NCI-H1092 treated with DMSO at 0.1 percent for 48 hours (cell line): Measurements from ENCODE around the gene SCGB2B2.
A peak's percentile ranks its signal among the peaks of the same experiment; 100 is the strongest.
"Not testable (repeated sequence)": the region's sequence is repeated elsewhere in the genome, so short reads cannot be mapped to it uniquely, and the experiment has no call there.

Experiments used
- DNase-seq: peaks from one replicate; lab custom pipeline; 2025; lab: John Stamatoyannopoulos, UW

Gene SCGB2B2

DNA sequence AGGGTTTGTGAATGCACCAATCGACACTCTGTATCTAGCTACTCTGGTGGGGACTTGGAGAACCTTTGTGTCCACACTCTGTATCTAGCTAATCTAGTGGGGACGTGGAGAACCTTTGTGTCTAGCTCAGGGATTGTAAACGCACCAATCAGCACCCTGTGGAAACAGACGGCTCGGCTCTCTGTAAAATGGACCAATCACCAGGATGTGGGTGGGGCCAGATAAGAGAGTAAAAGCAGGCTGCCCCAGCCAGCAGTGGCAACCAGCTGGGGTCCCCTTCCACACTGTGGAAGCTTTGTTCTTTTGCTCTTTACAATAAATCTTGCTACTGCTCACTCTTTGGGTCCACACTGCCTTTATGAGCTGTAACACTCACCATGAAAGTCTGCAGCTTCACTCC lies 8.3 kb downstream of the SCGB2B2 start:
- peak; percentile 5 for DNase-seq

DNA sequence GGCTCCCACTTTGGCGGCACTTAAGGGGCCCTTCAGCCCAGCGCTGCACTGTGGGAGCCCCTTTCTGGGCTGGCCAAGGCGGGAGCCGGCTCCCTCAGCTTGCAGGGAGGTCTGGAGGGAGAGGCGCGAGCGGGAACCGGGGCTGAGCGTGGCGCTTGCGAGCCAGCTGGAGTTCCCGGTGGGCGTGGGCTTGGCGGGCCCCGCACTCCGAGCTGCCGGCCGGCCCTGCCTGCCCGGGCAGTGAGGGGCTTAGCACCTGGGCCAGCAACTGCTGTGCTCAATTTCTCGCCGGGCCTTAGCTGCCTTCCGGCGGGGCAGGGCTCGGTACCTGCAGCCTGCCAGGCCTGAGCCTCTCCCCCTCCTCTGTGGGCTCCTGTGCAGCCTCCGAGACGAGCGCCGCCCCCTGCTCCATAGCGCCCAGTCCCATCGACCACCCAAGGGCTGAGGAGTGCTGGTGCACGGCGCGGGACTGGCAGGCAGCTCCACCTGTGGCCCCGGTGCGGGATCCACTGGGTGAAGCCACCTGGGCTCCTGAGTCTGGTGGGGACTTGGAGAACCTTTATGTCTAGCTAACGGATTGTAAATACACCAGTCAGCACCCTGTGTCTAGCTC lies 8.8 kb downstream of the SCGB2B2 start:
- DNase-seq, result not testable (repeated sequence)

DNA sequence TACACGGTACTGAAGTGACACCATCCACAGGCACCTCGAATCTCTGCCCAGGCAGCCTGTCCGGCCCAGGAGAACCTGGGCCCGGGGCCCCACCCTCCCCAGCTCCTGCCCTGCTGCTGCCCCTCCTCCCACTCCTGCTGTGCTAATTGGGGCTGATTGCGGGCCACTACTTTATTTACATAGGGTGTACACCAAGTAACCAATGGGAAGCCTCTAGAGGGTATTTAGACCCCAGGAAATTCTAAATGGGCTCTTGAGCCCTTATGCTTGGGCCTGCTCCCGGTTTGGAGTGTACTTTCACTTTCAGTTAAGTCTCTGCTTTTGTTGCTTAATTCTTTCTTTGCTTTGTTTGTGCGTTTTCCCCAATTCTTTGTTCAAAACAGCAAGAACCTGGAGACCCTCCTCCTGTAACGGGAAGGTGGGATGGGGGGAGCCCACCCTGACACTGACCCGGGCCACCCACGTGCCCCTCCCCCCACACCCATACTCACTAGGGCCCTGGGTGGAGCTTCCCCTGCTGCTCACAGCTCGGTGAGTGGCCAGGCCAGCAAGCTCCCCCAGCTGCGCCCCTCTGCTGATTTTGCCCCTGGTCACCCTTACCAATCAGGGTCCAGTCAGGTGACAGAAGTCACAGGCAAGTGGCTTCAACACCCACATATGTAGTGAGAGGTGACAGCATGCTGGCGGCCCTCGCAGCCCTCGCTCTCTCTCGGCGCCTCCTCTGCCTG lies 9.4 kb downstream of the SCGB2B2 start:
- DNase-seq, result peak; percentile 51

DNA sequence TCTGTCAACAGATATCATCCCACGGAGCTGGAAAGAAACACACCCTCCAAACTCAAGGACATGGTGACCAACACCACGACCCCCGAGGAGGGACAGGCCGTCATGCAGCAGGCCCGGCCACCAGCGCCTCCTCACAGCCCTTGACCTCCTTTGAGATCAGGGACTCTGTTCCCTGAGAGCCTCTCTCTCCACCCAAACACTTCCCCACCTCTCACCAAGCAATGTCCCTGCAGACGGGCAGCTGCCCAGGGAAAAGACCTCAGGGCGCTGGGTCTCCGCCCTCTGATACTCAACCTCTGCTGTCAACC lies 10.0 kb downstream of the SCGB2B2 start:
- DNase-seq, result no peak

DNA sequence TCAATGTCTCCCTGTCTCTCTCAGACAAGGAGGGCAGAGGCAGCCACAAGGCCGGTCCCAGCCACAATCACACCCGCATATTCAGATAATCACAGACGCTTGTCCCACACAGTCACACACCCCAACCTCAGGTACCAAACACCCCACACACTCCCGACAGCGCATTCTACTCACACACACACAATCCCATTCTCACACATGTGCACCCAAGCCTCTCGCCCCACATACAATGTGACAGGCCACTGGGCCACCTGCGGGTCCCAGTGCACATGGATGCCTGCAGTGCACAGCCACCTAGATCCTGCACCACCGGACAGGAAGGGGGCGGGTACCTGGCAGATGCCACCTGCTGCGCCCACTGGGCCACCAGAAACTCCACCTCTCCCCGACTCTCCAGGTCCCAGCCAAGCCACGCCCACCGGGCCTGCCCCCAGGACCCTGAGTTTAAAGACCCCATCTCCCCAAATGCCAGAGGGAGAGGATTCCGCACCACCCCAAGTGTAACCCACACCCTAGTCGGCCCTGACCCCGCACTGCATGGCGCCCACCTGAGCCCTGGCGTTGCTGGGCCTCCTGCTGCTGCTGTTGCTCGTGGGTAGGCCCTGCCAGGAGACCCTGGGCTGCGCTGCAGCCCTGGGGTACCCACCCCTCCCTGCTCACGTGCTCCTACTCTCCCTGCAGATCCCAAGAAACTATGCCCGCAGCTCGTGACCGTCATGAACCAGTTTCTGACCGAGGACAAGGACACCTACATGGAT lies 10.6 kb downstream of the SCGB2B2 start:
- no peak for DNase-seq

DNA sequence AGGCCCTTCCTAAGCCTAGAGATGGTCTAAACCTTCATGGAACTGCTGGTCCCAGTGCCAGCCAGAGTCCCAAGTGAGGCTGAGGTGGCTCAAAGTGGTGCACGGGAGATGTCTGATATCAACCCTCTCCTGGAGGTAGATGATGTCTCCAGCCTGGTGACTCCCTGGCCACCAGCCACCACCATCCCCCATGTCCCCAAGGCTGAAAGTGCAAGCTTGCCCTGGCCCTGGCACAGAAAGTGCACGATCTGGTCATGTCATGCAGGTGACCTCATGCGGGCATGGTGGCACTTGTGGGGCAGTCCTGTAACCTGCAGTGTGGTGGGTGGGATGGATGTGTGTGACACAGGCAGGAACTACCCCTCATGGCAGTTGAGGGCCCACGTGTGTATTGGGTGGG lies 11.7 kb downstream of the SCGB2B2 start:
- not testable (repeated sequence) for DNase-seq

DNA sequence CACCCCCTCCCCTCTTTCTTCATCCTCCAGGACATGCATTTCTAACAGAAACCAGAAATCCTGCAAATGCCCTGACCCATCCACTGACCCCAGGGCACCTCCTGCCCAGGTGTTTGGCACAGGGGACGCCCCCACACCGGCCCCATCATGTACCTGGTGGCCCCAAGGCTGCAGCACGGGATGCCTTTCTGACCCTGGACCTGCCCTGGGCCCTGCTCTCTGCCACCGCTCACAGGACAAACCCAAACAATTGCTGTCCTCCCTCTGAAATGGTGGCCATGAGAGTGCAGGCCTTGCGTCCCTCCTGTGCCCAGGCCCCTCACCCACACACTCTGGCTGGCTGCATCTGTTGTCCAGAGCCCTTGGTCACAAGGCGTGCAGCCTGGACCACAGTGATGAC lies 12.1 kb downstream of the SCGB2B2 start:
- no peak for DNase-seq

DNA sequence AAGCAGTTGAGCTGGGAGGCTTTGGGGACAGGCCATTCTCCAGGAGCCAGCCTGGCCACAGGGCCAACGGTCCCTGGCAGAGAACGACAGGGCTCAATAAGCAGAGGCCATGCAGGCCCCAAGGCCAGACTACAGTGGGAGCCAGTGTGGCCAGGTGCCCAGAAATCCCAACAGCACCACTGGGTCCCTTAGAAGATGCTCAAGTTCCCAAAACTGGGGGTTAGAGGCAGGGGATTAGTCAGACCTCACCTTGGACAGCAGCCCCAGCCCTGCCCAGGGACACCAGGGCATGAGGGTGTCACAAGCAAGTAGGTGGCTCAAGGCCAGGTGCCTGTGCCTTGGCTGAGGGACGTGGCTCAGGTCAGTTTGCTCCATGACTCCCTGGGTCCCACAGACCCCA lies 12.8 kb downstream of the SCGB2B2 start:
- no peak for DNase-seq

DNA sequence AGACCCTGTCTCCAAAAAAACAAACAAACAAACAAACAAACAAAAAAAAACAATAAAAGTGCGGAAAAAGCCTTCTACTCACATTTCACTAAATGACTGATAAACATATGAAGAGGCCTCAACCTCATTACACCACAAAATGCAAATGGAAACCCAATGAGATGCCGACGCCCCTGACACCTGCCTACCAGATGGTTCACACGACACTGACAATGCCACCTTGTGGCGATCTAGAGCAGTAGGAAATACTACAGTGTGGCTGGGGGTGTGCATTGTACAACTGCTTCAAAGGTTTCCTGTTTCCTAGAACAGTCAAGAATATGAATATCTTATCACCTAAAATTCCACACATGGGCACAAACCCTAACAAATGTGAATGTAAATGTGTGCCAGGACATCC lies 14.0 kb downstream of the SCGB2B2 start:
- peak; percentile 27 for DNase-seq

DNA sequence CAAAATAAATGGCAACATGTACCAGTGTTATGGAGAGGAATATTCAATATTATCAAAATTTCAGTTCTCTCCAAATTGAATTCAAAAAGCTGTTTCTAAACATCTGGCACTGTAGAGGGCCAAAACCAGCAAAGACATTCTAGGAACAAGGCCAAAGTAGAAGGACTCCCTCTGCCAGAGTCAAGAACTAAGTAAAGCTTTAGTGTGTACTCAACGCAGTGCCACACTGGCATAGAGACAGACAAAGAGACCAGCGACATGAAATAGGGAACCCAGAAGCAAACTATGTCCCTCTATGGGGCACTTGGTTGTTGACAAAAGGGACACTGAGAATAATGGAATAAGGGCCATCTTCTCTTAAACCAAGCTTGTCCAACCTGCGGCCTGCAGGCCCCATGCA lies 15.6 kb downstream of the SCGB2B2 start:
- peak; percentile 10 for DNase-seq

DNA sequence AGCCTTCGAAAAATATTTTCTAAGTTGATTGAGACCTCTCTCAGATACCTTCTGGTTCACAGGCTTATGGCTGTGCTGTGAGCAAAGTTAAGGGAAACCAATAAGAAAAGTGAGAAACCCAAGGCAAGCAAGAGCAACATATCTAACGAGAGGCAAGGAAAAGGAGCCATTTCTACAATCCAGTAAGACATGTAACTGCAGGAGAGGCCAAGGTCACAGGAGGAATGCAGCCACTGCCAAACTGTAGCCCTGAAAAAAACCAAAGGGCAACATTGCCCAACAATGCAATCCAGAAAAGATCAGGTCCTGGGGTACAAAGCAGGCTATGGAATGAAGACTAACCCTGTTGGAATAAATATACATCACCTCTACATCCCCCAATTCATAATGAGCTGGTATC lies 21.3 kb downstream of the SCGB2B2 start:
- DNase-seq, result no peak

DNA sequence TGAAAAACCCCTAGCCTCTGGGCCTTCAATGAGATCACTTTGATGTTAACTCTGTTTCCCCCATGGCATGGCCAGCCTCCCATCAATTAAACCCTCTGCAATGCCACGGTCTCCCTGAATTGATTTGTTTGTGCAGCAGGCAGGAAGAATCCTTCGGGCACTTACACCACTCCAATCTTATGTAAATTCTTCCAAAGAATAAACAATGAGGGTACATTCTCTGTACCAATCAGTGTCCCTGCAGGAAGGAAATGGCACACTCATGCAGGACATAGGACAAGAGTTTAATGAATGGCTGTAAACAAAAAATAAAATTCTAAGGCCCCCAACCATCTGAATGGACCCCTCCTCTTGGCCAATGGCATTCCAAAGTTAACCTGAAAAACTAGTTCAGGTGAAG lies 22.2 kb downstream of the SCGB2B2 start:
- DNase-seq, result no peak

DNA sequence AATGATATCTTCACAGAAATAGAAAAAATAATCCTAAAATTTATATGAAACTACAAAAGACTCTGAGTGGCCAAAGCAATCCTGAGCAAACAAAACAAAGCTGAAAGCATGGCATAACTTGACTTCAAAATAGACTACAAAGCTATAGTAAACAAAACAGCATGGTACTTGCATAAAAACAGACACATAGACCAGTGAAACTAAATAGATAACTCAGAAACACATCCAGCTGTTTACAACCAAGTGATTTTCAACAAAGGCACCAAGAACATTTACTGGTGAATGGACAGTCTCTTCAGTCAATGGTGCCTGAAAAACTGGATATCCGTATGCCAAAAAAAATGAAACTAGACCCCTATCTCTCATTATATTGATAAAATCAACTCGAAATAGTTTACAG lies 25.2 kb downstream of the SCGB2B2 start:
- DNase-seq, result no peak

DNA sequence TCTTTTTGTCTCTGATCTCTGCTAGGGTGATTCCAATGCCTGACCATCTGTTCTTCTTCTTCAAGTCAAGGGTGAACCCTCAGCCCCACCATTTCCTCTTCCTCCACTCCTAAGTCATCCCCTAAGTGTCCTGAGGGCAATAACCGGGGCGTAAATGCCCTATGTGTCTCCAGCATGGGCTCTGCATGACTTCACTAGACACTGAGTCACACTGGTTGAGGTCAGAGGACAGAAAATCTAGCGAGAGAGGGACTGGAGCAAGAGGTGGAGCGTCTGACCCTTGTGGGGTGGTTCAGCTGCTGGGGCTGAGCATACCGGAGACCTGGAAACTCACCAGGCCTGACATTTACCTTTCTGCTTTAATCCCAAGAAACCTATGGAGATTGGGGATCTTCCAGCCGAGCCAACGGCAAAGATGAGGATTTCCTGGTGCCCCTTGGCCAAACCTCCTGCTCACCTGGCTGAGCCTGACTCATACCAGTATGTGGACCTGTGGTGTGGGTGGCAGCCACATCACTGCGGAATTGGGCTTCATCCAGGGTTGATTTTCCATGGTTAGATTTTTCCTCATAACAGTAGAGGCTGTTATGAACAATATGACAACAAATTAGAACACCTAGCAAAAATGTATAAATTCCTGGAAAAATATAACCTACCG lies 26.9 kb downstream of the SCGB2B2 start:
- no peak for DNase-seq

DNA sequence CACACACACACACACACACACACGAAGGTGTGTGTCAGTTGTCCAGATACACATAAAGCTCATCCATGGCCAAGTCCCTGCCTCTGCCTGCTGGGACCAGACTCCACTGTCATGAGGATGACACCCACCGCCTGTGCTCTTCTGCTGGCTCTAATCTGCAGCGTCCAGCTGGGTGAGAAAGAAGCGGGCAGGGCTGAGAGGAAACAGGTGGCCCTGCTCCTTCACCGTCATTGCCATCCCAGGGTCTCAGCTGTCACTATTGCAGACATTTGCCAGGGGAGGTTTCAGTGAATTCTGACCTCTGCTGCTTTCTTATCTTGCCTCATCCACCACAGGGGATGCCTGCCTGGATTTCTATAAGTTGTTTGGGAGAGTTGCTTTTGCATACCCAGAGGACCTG lies 31.4 kb downstream of the SCGB2B2 start:
- peak; percentile 30 for DNase-seq

DNA sequence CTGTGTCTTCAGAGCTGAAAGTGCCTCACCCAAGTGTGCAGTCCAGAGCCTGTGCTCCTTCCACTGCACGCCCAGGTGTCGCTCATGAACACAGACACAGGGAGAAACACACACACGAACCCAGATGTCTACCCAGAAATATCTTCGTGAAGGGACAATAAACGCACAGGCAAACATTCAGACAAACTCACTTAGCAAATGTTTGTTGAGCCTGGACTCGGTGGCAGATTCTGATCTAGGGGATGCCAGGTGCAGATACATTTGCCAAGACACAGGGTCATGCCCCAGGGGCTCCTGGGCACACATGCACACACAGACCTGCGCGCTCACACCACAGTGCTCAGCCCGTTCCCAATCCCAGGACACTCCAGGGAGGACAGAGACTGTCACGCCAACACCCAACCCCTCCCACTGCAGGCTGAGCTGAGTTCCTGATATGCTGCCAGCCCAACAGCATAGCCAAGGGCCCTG lies 31.9 kb downstream of the SCGB2B2 start:
- DNase-seq, result peak; percentile 19

DNA sequence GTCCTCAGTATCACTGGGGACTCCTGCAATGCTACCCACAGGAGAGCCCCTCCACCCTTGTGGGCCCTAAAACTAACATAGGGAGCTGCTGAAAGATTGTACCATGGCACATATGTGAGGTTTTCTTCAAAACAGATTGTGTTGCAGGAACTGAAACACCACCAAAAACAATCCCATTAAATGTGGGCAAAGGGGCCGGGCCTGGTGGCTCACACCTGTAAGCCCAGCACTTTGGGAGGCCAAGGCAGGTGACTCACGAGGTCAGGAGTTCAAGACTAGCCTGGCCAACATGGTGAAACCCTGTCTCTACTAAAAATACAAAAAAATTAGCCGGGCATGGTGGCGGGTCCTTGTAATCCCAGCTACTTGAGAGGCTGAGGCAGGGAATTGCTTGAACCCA lies 34.7 kb downstream of the SCGB2B2 start:
- DNase-seq, result no peak

DNA sequence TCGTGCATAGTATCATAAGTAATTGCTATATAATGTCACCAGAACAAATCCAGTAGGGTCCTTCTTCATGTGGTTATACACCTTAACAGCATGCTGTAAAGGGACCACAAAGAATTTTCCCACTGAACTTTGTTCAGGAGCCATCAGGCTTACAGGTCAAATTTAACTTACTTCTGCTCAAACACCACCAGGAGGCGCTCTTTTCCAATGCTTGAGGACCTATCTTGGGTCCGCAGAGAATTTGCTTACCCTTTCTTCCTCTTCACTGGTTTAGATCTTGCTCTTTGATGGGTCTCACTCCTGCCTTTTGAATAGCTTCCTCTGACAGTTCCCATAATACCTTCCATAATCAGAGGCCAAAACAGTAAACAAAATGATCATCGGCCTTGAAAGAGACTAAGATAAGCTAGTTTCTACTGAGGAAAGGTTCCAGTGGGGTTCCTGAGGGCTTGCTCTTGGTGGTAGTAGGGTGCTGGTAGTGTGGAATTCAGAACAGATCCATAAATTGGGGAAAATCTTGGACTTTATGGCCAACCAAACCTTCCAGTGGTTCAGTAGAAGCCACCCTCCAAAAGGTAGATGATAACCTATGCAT lies 37.4 kb downstream of the SCGB2B2 start:
- DNase-seq, result peak; percentile 59

DNA sequence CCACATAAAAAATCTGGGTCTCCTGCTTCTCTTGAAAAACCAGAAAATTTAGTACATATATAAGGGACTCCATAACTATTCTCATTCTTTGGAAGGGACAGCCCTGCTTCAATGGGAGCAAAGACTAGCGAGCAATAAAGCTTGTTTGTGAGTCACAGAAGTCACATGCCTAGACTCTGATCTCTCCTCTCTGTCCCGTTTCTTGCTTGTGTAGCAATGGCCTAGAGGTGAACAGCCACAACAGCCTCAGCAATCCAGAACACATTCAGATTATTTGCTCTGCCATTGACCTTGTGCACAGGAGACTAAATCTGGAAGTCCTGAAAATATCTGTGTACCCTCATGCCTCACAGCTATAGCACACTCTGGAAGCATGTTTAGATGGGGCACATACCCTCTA lies 43.2 kb downstream of the SCGB2B2 start:
- no peak for DNase-seq
